ENCODE data around the gene MRPL41.
"Not testable (repeated sequence)": the region's sequence is repeated elsewhere in the genome, so short reads cannot be mapped to it uniquely, and the experiment has no call there.

The MRPL41 gene

DNA sequence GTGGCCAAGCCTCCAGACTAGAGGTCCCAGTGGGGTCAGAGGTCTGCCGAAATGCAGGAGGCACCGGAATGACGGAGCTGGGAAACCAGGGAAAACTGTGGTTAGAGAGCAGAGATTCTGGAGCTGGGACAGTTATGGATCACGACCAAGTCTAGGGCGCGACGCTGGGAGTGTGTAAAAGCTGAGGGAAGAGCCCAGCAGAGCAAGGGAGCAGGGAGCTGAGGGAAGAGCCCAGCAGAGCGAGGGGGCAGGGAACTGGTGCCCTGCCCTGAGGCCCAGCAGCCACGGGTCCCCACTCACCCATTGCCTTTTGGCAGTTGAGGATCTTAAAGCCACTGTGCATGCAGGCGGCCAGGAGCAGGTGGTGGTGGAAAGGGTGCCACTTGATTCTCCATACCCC lies 12.5 kb downstream of the MRPL41 start:
- ChIA-PET POLR2A (no interaction called here), CTCF (interaction anchor here (0.8 to 2.2 kb wide), 5 partner anchors 8 to 57 kb away, joined by 3 to 11 read pairs (median 4); partner anchors contain the start of genes DPH7 and MRPL41)
- no peak for DNase-seq (ENCODE audit: low read depth, low spot score)
- H3K4me3 ChIP-seq (ENCODE audit: low read depth, low read length) = no peak overlapping the region
- TF ChIP-seq, protein P1, sequence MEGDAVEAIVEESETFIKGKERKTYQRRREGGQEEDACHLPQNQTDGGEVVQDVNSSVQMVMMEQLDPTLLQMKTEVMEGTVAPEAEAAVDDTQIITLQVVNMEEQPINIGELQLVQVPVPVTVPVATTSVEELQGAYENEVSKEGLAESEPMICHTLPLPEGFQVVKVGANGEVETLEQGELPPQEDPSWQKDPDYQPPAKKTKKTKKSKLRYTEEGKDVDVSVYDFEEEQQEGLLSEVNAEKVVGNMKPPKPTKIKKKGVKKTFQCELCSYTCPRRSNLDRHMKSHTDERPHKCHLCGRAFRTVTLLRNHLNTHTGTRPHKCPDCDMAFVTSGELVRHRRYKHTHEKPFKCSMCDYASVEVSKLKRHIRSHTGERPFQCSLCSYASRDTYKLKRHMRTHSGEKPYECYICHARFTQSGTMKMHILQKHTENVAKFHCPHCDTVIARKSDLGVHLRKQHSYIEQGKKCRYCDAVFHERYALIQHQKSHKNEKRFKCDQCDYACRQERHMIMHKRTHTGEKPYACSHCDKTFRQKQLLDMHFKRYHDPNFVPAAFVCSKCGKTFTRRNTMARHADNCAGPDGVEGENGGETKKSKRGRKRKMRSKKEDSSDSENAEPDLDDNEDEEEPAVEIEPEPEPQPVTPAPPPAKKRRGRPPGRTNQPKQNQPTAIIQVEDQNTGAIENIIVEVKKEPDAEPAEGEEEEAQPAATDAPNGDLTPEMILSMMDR (IDR thresholded peaks at IDR 0.05; ENCODE audit: insufficient read depth, low read length, missing control alignments) = no peak

DNA sequence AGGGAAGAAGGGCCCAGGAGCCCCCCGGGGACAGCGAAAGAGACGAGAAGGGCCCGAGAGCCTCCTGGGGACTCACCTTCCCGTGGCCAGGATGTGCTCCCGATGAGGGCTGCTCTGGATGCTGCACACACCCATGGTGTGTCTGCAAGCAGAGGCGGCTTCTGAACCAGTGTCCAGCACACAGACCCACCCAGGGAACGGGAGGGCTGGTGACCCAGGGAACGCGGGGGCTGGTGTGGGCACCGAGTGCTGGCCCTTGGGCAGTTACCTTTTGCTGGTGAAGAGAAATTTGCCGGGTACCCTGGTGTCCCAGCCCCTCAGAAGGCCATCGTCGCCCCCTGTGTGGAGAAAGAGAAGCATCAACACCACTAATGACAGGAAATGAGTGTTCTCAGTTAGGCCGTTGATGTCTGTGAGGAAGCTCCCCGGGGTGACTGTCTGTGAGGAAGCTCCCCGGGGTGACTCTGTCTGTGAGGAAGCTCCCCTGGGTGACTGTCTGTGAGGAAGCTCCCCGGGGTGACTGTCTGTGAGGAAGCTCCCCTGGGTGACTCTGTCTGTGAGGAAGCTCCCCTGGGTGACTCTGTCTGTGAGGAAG lies 13.2 kb downstream of the MRPL41 start:
- TF ChIP-seq, protein P1 (IDR thresholded peaks at IDR 0.05; ENCODE audit: insufficient read depth, low read length, missing control alignments) = no peak
- ChIA-PET POLR2A (no interaction called here), CTCF (interaction anchor here (1.6 kb wide), 1 partner anchor 14 kb away, joined by 11 read pairs; the partner anchor contains the start of gene DPH7)
- DNase-seq (ENCODE audit: low read depth, low spot score) = no peak
- no peak overlapping the region for H3K4me3 ChIP-seq (ENCODE audit: low read depth, low read length)

GRCh38 chr9:137568445-137568844 lies 16.8 kb downstream of the MRPL41 start:
- CTCF ChIA-PET; H3K4me3 ChIP-seq (ENCODE audit: low read depth, low read length); DNase-seq (ENCODE audit: low read depth, low spot score); POLR2A ChIA-PET: not testable (repeated sequence)

DNA sequence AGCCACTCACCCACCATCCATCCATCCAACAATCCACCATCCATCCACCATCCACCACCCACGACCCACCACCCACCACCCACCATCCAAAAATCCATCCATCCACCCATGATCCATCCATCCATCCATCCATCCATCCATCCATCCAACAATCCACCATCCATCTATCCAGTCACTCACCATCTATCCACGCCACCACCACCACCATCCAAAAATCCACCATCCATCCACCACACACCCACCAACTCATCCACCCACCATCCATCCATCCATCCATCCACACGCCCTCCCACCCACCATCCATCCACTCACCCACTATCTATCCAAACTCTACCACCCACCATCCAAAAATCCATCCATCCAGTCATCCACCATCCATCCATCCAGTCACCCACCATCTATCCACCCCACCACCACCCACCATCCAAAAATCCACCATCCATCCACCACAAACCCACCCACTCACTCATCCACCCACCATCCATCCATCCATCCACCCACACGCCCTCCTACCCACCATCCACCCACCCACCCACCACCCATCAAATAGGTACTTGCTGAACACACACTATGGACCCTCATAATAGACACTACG lies 18.0 kb downstream of the MRPL41 start:
- DNase-seq (ENCODE audit: low read depth, low spot score) = no peak
- ChIA-PET POLR2A (interaction anchor here (0.8 kb wide), 1 partner anchor 9 kb away, joined by 3 read pairs; the partner anchor contains the start of gene DPH7), CTCF (no interaction called here)
- TF ChIP-seq, protein P1 (IDR thresholded peaks at IDR 0.05; ENCODE audit: insufficient read depth, low read length, missing control alignments) = no peak
- H3K4me3 ChIP-seq (ENCODE audit: low read depth, low read length) = no peak overlapping the region

DNA sequence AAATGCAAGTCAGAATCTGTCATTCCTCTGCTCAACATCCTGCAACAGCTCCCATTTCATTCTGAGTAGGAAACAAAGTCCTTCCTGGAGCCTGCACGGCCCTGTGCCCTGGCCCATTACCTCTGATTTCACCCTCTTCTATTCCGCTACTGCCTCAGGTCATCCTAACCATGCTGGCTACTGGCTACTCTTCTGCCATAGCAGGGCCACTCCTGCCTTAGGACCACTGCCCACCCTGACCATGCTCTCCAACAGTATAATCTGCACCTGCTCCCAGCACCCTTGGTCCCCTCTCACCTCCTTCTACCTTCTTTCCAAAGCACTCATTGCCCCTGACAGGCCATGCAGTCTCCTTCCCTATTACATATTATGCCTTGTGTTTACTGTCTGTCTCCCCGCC lies 18.9 kb downstream of the MRPL41 start:
- ChIA-PET CTCF (no interaction called here), POLR2A (interaction anchor here (0.8 kb wide), 1 partner anchor 8 kb away, joined by 3 read pairs; the partner anchor contains the start of gene DPH7)
- TF ChIP-seq, protein P1 (IDR thresholded peaks at IDR 0.05; ENCODE audit: insufficient read depth, low read length, missing control alignments) = no peak
- no peak overlapping the region for H3K4me3 ChIP-seq (ENCODE audit: low read depth, low read length)
- DNase-seq (ENCODE audit: low read depth, low spot score) = no peak

DNA sequence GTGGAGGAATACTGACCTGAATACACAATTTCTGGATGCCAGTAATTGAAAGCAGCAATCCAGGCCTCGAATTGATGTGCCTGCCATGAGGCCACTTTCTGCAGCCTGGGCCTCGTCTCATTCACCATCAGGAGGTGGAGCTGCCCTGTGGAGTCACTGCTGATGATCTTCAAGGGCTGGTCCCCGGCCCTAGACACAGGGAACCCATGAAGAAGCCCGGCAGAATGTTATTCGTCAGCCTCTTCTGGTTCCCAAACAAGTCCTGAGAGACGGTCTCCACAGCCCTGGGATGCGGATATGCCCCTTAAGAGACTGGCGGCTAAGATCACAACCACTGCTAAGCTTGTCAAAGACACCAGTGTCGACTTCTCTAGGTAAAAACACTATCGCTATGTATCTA lies 22.5 kb downstream of the MRPL41 start:
- no peak for DNase-seq (ENCODE audit: low read depth, low spot score)
- TF ChIP-seq, protein P1 (IDR thresholded peaks at IDR 0.05; ENCODE audit: insufficient read depth, low read length, missing control alignments) = no peak
- ChIA-PET POLR2A (no interaction called here), CTCF (no interaction called here)
- no peak overlapping the region for H3K4me3 ChIP-seq (ENCODE audit: low read depth, low read length)

DNA sequence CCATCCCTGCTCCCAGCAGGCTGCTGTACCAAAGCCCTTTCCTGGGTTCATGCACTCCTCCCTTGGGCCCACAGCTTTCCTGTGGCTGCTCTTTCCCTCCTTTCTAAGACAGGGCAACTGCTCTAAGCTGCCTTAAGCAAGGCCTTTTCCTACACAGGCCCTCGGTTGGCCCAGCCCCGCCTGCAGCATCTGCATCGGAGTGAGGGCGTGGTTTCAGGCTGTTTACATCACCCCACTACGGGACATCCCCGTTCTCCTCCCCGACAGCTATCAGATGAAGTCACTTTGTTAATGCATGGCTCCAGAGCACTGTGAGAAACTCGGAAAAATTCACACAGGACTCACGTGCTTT lies 23.7 kb downstream of the MRPL41 start:
- TF ChIP-seq, protein P1 (IDR thresholded peaks at IDR 0.05; ENCODE audit: insufficient read depth, low read length, missing control alignments) = no peak
- no peak overlapping the region for H3K4me3 ChIP-seq (ENCODE audit: low read depth, low read length)
- ChIA-PET CTCF (no interaction called here), POLR2A (no interaction called here)
- no peak for DNase-seq (ENCODE audit: low read depth, low spot score)
